Activated naive CD8-positive, alpha-beta T cell treated with anti-CD3 and anti-CD28 coated beads, Interleukin-2, amount 50 U/mL, for 16 hours (primary cell): ENCODE data around the gene VSTM2B.
"Not testable (repeated sequence)": the region's sequence is repeated elsewhere in the genome, so short reads cannot be mapped to it uniquely, and the experiment has no call there.

ENCODE experiments used
- DNase-seq: peaks from one replicate; pipeline ENCODE4 v3.0.0-alpha.2; 2020; ENCODE audit warnings: low read depth, low spot score

The VSTM2B gene

GRCh38 chr19:29530540-29531457, 5.0 kb downstream of the VSTM2B start:
- DNase-seq = no peak

GRCh38 chr19:29531458-29532025, 5.7 kb downstream of the VSTM2B start:
- DNase-seq = no peak

- no peak for DNase-seq
Observed at GRCh38 chr19:29532097-29532496, 6.3 kb downstream of the VSTM2B start.

GRCh38 chr19:29532956-29533355, 7.2 kb downstream of the VSTM2B start:
- DNase-seq = no peak

GRCh38 chr19:29533578-29534544, 8.1 kb downstream of the VSTM2B start:
- no peak for DNase-seq

GRCh38 chr19:29535214-29535831, 9.5 kb downstream of the VSTM2B start:
- DNase-seq = no peak

GRCh38 chr19:29535984-29536508, 10.3 kb downstream of the VSTM2B start:
- no peak for DNase-seq

GRCh38 chr19:29537181-29537580, 11.4 kb downstream of the VSTM2B start:
- no peak for DNase-seq

GRCh38 chr19:29537601-29538000, 11.8 kb downstream of the VSTM2B start:
- DNase-seq = no peak

GRCh38 chr19:29538146-29538545, 12.4 kb downstream of the VSTM2B start:
- DNase-seq = no peak

GRCh38 chr19:29538651-29539050, 12.9 kb downstream of the VSTM2B start:
- DNase-seq = no peak

- no peak for DNase-seq
Observed at GRCh38 chr19:29539131-29539530, 13.3 kb downstream of the VSTM2B start.

- no peak for DNase-seq
Observed at GRCh38 chr19:29539670-29540069, 13.9 kb downstream of the VSTM2B start.

GRCh38 chr19:29540114-29540513, 14.3 kb downstream of the VSTM2B start:
- no peak for DNase-seq

- DNase-seq = no peak
Observed at GRCh38 chr19:29541473-29542253, 15.9 kb downstream of the VSTM2B start.

- no peak for DNase-seq
Observed at GRCh38 chr19:29542327-29542726, 16.5 kb downstream of the VSTM2B start.

- DNase-seq = no peak
Observed at GRCh38 chr19:29542776-29543175, 17.0 kb downstream of the VSTM2B start.

- DNase-seq = no peak
Observed at GRCh38 chr19:29543381-29543780, 17.6 kb downstream of the VSTM2B start.

GRCh38 chr19:29544656-29545360, 19.0 kb downstream of the VSTM2B start:
- DNase-seq = no peak

GRCh38 chr19:29545447-29545846, 19.7 kb downstream of the VSTM2B start:
- DNase-seq = not testable (repeated sequence)
